Hepatocyte (in vitro differentiated cells): ENCODE measurements around the gene SETD1A. TPM values are rescaled to one million over a fixed set of nuclear protein-coding genes. Genes with fewer than 3 reads are reported as not detected.

Experiments used
- DNase-seq: peaks from one replicate; pipeline ENCODE4 v3.0.0-alpha.2; 2016; ENCODE audit warnings: low spot score
- H2AFZ ChIP-seq: fragments of 200-600 bp; sonication (generic); 2 replicates; pipeline ENCODE4 v1.6.0; 2016; ENCODE audit warnings: antibody characterized with exemption, mild to moderate bottlenecking
- H3K27ac ChIP-seq: fragments of 200-600 bp; sonication (generic); 2 replicates; pipeline ENCODE4 v1.5.1; 2016; ENCODE audit warnings: mild to moderate bottlenecking
- H3K27me3 ChIP-seq: fragments of 200-600 bp; sonication (generic); 2 replicates; pipeline ENCODE4 v1.6.1; 2016
- H3K36me3 ChIP-seq: fragments of 200-600 bp; sonication (generic); replicated peaks from 2 replicates; pipeline ENCODE4 v1.5.1; 2016; ENCODE audit warnings: low read depth; ENCODE audit not compliant: insufficient read depth
- H3K4me1 ChIP-seq: fragments of 200-600 bp; sonication (generic); 2 replicates; pipeline ENCODE4 v1.5.1; 2016; ENCODE audit warnings: mild to moderate bottlenecking, moderate library complexity; ENCODE audit not compliant: insufficient read depth
- H3K4me2 ChIP-seq: fragments of 200-600 bp; sonication (generic); 2 replicates; pipeline ENCODE4 v1.6.0; 2016
- H3K4me3 ChIP-seq: fragments of 200-600 bp; sonication (generic); 2 replicates; pipeline ENCODE4 v1.5.1; 2016; ENCODE audit warnings: mild to moderate bottlenecking
- H3K79me2 ChIP-seq: fragments of 200-600 bp; sonication (generic); 2 replicates; pipeline ENCODE4 v1.6.0; 2017; ENCODE audit warnings: mild to moderate bottlenecking
- H3K9me2 ChIP-seq: fragments of 200-600 bp; sonication (generic); replicated peaks from 2 replicates; pipeline ENCODE4 v1.6.0; 2017; ENCODE audit warnings: mild to moderate bottlenecking; ENCODE audit not compliant: insufficient read depth
- H3K9me3 ChIP-seq: fragments of 200-600 bp; sonication (generic); 2 replicates; pipeline ENCODE4 v1.5.1; 2016; ENCODE audit warnings: low read depth, mild to moderate bottlenecking
- H4K20me1 ChIP-seq: fragments of 200-600 bp; sonication (generic); 2 replicates; pipeline ENCODE4 v1.6.0; 2016; ENCODE audit warnings: mild to moderate bottlenecking; ENCODE audit not compliant: insufficient read depth, poor library complexity, severe bottlenecking
- CTCF ChIP-seq: fragments of 200-600 bp; sonication (generic); IDR thresholded peaks from 2 replicates; pipeline ENCODE4 v1.5.1; 2016; ENCODE audit warnings: antibody characterized with exemption, mild to moderate bottlenecking; ENCODE audit not compliant: poor library complexity
- EZH2 ChIP-seq: fragments of 200-600 bp; sonication (generic); IDR thresholded peaks from 2 replicates; pipeline ENCODE4 v1.6.1; 2016; ENCODE audit warnings: antibody characterized with exemption, mild to moderate bottlenecking, borderline replicate concordance
- EZH2phosphoT487 ChIP-seq: fragments of 200-600 bp; sonication (generic); IDR thresholded peaks from one replicate; pipeline ENCODE4 v1.6.1; 2018; ENCODE audit warnings: antibody characterized with exemption, mild to moderate bottlenecking, low read depth, moderate library complexity; ENCODE audit not compliant: unreplicated experiment, severe bottlenecking
- WGBS: methylation state at CpG from one replicate; pipeline ENCODE4 v1.1.6; 2016; ENCODE audit warnings: low lambda C conversion rate; ENCODE audit errors: missing lambda C conversion rate; 5-methylcytosine and 5-hydroxymethylcytosine counted together
- polyA plus RNA-seq: library from polyadenylated mRNA; unstranded; fragments of >200 nt; fragmentation: Nextera tagmentation; extraction: Ambion mirVana; gene quantifications from 2 replicates; pipeline ENCODE4 v1.2.1, GENCODE V29; 2016
- total RNA-seq: library from RNA; depleted of rRNA; stranded (reverse); fragments of >200 nt; gene quantifications from 2 replicates; pipeline ENCODE4 v1.2.3, GENCODE V29; 2014

Gene SETD1A
- total and polyA plus RNA-seq, 2 experiments from 2014 or later: 2.2 to 2.7 TPM

GRCh38 chr16:30958175-30959079, 873 bp downstream of the SETD1A start:
- peaks cover 5% of the 10 kb centered on the region for H4K20me1 ChIP-seq
- H3K27me3 ChIP-seq: no peaks in the 10 kb centered on the region
- peak overlapping the region; percentile 97 for H3K4me2 ChIP-seq
- no peaks in the 10 kb centered on the region for H3K9me3 ChIP-seq
- H3K36me3 ChIP-seq: peaks cover 3% of the 10 kb centered on the region
- TF ChIP-seq CTCF (no peak), EZH2phosphoT487 (no peak), EZH2 (no peak)
- peak overlapping the region; percentile 100 for H3K27ac ChIP-seq
- peak overlapping the region; percentile 93 for H3K4me3 ChIP-seq
- no peaks in the 10 kb centered on the region for H3K9me2 ChIP-seq
- 25% methylated on average over 37 of the region's 55 CpGs for WGBS
- H3K79me2 ChIP-seq: peaks cover 20% of the 10 kb centered on the region
- peaks cover 8% of the 10 kb centered on the region for H3K4me1 ChIP-seq
- peak; percentile 80 for DNase-seq
- peak overlapping the region; percentile 74 for H2AFZ ChIP-seq

GRCh38 chr16:30961384-30961783, 3.8 kb downstream of the SETD1A start:
- Histone ChIP-seq H3K9me3 (no peaks in the 10 kb centered on the region), H3K27ac (no peak overlapping the region), H2AFZ (no peak overlapping the region), H3K27me3 (no peaks in the 10 kb centered on the region), H3K36me3 (peaks cover 3% of the 10 kb centered on the region), H3K4me1 (peaks cover 8% of the 10 kb centered on the region), H3K9me2 (no peaks in the 10 kb centered on the region), H3K4me2 (no peak overlapping the region), H3K79me2 (peaks cover 20% of the 10 kb centered on the region), H4K20me1 (peaks cover 5% of the 10 kb centered on the region), H3K4me3 (no peak overlapping the region)
- 99% methylated on average over 11 of the region's 11 CpGs for WGBS
- no peak for DNase-seq
- no peak for TF ChIP-seq EZH2
- TF ChIP-seq EZH2phosphoT487: no peak
- no peak for TF ChIP-seq CTCF

- peaks cover 3% of the 10 kb centered on the region for H3K36me3 ChIP-seq
- no peak overlapping the region for H3K4me3 ChIP-seq
These were observed 6.5 kb downstream of the SETD1A start for GRCh38 chr16:30963925-30964511.

More at GRCh38 chr16:30963925-30964511, 6.5 kb downstream of the SETD1A start:
- TF ChIP-seq CTCF (no peak), EZH2 (no peak), EZH2phosphoT487 (no peak)
- peaks cover 1% of the 10 kb centered on the region for H3K4me1 ChIP-seq
- H3K27me3 ChIP-seq: no peaks in the 10 kb centered on the region
- H3K9me2 ChIP-seq: no peaks in the 10 kb centered on the region
- H3K27ac ChIP-seq: no peak overlapping the region
- DNase-seq: no peak
- WGBS: 99% methylated on average over 18 of the region's 18 CpGs
- H3K4me2 ChIP-seq: no peak overlapping the region
- H3K9me3 ChIP-seq: no peaks in the 10 kb centered on the region
- no peak overlapping the region for H2AFZ ChIP-seq
- peaks cover 11% of the 10 kb centered on the region for H3K79me2 ChIP-seq
- H4K20me1 ChIP-seq: peaks cover 5% of the 10 kb centered on the region
